ENCODE data around the gene RAI1.
"Not testable (repeated sequence)": the region's sequence is repeated elsewhere in the genome, so short reads cannot be mapped to it uniquely, and the experiment has no call there.

The RAI1 gene

DNA sequence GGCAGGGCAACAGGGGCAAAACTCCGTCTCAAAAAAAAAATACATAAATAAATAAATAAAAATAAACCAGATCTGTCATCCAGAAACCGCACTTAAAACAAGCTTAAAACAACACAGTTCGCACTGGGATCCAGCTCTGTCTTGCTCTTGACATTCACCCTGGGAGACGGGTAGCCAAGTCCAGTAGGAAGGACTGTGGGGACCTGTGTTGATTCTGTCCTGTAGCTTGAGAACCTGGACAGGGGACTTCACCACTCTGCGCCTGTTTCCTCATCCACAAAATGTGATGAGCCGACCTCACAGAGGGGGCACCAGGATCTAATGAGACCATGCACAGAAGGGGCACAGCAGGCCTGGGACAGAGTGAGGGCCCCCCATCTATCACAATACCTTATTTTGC lies 1.5 kb upstream of the RAI1 start:
- no peak for DNase-seq (ENCODE audit: low read depth in 2 of 2)

DNA sequence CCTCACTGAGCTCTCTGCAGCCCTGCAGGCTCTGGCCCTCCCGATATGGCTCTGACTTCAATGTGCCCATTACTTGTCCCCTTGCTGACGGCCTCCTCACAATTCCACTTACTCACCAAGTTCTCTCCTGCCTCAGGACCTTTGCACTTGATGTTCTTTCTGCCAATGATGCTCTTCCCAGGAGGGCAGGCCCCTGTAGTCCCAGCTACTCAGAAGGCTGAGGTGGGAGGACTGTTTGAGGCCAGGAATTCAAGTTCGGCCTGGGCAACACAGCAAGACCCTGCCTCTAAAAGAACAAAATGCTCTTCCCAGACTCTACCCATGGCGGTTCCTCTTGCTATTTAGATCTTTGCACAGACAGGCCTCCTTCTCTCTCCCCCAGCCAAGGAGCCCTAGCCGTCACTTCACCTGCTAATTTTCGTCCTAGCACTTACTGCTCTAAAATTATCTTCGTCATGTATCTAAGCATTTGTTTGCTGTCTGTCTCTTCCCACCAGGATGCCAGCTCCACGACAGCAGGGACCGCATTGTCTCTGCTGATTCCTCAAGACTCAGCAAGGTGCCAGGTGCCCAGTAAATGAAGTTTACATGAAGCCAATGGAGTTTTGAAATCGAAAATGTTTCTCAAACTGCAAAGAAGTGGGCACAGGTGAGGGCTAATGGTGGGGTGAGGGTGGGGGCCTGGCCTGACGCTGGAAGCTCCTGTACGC lies 626 bp upstream of the RAI1 start:
- no peak for DNase-seq (ENCODE audit: low read depth in 2 of 2)

DNA sequence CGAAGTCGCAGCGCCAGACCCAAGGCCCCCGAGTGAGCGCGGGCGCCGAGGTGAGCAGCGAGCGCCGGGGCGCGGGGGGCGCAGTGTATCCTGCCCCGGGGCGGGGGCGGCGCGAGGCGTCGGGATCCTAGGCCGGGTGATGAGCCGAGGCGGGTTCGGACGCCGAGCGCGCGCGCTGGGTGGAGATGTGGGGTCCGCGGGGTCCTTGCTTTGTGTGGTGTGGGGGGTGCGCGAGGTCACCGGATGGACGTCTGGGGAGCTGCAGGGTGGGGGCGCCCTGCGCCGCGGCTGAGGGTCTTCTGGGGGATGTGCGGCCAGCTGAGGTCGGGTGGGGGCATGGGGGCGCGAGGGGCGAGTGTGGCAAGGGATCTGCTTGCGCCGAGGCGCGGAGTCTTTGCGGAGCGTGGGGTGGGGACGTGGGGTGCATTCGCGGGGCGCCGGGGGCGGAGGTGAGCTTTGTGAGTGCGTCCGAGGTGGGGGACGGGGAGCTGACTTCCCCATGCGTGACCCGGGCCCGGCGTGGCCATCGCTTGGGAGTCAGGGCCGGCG lies 560 bp downstream of the RAI1 start:
- DNase-seq (ENCODE audit: low read depth in 2 of 2) = no peak

DNA sequence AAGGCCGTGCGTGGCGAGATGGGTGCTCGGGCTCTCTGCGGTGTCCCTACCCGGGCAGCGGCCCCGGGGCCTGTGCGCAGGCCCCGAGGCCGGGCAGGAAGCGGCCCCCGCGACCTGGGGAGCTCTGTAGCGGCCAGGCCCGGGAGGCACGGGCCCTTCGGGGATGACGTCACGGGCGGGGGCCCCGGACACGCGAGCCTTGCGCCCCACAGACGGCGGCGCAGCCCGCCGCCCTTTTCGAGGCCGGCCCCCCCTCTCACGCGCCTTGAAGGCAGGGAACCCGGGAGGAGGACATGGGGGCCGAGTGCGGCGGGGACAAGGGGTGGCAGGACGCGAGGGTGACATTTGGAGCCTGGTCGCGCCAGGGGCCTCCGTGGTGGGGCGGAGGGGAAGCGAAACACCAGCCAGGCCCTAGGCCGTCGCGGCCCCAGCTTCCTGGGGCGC lies 1.1 kb downstream of the RAI1 start:
- no peak for DNase-seq (ENCODE audit: low read depth in 2 of 2)

DNA sequence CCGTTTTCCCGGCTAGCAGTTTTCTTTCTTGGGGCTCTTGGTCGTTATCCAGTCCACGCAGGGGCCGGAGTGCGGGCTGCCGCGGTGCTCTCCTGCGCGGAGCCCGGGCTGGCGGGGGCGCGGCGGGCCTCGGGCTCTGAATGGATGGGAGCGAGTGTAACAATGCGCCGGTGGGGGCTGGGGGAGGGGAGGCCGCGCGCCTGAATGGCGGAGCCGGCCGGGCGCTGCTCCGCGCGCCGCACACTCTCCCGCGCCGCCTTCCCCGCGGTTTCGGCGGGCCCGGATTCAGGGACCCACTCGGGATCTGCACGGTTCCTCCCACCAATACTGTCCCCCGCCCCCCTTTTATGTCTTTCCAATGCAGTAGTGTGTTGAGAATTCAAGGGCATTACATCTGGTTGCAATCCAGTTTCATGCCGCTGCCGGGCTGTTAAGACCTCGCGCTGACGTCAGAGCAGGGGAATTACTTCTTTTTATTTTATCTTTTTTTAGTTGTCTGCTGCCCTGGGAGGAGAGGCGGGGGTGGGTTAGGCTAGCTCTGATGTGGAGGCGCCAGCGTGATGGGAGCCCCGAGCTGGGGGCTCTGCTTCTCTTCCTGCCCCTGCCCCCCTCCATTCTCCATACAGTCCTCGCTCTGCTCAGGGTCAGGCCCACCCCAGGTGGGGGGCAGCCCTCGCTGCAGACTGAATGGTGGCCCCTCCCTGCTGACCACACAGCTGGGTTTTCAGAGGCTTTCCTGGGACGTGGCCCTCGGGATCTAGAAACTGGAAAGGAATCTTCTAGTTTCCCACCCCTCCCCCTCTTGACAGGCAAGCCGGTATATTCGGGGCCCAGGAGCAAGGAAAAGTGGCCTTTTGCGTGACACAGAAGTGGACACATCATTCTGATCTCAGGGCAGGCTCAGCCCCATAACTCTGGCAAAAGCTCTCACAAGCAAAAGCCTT lies 1.8 kb downstream of the RAI1 start:
- peak; percentile 70 to 74 for DNase-seq (ENCODE audit: low read depth in 2 of 2)

DNA sequence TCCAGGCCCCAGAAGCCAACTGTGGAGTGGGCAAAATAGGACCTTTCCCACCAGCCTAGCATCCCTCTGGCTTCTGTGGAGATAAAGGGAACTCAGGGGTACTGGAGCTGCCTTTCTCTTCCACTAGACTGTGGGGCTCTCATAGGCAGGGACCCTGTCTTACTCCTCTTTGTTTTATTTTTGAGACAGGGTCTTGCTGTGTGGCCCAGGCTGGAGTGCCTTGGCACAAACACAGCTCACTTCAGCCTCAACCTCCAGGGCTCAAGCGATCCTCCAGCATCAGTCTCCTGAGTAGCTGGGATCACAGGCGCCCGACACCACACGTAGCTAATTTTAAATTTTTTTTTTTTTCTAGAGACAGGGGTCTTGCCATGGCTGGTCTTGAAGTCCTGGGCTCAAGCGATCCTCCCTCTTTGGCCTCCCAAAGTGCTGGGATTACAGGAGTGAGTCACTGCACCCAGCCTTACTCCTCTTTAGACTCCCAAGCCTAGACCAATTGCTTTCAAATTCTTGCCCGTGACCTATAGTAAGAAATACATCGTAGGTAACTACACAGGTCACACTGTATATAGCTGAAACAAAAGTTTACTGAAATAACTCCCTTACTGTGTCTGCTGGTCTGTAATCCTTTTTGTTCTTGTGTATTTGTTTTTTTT lies 2.6 kb downstream of the RAI1 start:
- no peak for DNase-seq (ENCODE audit: low read depth in 2 of 2)

DNA sequence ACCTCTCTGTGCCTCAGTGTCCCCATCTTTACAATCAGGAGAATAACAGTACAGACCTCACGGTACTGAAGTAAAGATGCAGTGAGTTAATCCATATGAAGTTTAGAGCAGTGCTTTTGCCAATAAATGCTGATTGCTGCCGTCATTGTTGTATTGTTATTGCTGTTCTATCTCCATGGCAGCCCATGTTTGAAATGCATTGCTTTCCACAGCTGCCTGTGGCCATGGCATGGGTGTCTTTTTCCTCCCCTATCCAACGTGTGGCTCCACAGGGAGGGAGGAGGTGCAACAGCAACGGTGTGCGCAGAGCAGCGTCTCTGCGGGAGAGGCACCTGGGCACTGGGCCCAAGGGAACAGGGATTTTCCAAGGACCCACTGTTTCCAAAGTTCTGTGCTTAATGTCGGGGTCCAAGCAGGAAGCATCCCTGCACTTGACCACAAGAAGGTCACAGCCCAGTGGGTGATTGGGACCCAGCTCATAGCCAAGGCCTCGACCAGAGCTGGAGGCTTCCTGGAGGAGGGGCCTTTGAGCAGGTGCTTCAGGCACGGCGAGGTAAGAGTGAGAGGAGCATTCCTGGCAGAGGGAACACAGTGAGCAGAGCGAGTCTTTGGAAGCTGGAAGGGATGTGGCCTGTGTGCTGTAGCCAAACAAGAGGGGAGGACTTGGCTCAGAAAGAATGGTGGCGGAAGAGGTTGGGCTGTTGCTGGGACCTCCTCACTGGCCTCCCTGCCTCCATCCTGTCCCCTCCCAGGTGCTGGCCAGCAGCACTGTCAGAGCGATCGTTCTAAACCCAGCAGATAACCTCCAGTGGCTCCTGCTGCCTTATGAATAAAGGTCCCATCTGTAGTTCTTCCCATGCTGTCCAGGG lies 3.9 kb downstream of the RAI1 start:
- DNase-seq (ENCODE audit: low read depth in 2 of 2) = no peak

DNA sequence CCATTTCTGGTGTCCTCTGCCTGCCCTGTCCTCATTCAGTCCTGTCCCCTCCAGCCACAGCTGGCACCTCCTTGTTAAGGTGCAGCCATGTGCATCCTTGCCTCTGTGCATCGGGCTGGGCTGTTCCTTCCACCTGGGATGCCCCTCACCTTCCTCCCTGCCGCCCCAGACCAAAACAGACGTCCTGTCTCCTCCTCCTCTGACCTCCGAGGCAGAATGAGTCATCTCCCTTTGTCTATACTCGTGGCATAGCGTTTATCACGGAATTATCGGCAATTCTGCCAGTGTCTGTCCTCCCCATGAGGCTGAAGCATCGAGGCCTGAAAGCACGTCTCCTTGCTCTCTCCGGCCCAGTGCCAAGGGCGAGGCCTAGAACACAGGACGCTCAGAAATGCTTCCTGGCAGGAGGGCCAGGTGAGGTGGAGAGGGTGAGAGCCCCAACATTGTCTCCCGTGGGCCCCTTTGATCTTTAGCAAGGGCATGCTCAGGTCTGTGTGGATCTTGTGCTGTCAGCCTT lies 4.6 kb downstream of the RAI1 start:
- no peak for DNase-seq (ENCODE audit: low read depth in 2 of 2)

DNA sequence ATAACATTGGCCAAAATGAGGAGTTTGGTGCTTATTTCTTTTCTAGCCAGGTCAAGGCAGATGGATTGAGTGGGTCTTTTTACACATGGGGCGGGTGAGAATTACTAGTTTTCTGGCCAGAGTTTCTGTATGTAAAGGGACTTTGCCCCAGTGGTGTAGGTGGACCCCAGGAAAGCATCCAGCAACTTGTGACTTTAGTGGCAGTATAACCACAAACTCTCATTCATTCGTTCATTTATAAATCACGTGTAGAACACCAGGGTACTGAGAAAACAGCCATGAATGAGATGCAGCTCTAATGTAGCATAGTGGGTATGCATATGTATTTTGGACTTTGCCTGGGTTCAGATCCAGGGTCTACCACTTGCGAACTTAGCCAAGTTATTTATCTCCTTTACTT lies 8.1 kb downstream of the RAI1 start:
- DNase-seq (ENCODE audit: low read depth in 2 of 2) = no peak

DNA sequence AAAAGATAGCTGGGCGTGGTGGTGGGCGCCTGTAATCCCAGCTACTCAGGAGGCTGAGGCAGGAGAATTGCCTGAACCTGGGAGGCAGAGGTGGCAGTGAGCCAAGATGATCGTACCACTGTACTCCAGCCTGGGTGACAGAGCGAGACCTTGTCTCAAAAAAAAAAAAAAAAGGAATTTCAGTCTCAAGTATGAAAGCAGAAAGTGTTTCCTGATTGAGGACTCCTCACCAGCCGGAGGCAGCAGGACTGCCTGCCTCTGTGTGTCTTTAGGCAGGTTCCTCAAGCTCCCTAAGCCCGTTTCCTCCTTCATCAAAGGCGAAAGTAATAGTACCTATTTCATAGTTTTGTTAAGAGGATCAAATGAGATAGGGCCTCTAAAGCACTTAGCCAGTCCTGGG lies 9.0 kb downstream of the RAI1 start:
- not testable (repeated sequence) for DNase-seq (ENCODE audit: low read depth in 2 of 2)

DNA sequence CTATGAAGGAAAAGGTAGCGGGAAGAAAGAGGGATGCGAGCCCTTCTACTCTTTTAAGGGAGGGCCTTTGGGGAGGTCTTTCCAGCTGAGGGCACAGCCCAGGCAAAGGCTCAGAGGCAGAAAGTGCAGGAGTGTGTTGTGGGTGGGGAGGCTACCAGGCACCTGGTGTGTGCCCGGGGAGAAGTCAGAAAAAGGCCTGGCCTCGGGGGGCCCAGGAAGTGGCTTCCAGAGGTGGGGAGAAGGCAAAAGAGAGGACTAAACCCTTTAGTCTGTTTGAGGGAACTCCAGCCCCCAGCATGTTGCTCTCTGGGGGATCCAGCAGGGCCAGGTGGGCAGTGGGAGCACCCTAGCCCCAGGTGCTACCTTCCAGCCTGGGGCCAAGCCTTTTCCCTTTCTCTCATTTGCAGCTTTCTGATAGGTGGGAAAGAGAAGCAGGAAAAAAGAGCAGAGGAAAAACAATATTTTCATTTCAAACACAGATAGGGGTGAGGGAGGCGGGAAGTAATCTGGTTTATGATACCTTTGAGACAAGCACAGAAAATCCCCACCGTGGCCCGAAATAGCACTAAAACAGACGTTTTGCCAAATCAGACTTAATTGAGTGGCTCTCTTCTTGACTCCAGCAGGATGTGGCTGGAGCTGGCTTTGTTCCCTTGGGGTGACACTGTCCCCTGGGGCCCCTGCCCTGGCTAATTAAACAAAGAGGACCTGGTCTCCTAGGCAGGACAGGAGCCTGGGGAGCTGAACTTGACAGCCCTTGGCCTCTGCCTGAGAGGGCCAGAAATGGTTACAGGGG lies 10.4 kb downstream of the RAI1 start:
- no peak for DNase-seq (ENCODE audit: low read depth in 2 of 2)

DNA sequence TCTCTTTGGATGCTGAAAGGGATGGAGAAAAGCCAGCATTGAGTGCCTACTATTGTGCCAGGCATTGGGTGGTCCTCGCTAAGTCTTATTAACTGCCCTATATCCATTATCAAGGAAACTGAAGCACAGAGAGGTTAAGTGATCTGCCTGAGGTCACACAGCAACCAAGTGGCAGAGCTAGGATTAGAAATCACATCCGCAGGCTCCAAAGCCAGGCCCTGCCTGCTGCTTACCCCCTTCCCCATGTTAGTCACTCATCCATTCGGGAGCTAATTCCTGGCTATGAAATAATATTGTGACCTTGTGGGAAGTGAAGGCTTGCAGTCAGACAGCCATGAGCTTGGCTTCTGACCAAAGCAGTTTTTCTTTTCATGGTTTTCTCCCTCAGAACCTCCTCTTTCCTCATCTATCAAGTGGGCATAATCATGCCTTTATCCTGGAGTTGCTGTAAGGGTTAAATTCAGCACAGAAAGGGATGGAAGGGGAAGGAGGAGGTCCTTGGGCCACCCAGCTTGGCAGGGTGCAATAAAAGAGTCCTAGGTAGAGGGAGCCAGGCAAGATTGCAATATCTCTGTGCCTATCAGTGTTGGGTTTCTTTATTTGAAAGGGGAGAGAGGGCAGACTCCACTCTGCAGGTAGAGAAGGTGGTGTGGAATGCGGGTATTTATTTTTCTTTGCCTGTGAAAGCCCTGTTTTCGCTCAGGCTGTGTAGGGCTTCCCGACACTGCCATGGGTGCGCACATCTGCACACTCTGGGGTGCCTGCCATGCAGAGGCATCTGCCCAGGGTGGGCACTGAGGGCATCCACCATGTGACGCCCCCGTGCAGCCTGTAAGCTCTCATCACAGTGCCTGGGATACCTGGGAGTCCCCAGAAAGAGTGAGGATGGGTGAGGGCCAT lies 11.3 kb downstream of the RAI1 start:
- DNase-seq (ENCODE audit: low read depth in 2 of 2) = no peak

DNA sequence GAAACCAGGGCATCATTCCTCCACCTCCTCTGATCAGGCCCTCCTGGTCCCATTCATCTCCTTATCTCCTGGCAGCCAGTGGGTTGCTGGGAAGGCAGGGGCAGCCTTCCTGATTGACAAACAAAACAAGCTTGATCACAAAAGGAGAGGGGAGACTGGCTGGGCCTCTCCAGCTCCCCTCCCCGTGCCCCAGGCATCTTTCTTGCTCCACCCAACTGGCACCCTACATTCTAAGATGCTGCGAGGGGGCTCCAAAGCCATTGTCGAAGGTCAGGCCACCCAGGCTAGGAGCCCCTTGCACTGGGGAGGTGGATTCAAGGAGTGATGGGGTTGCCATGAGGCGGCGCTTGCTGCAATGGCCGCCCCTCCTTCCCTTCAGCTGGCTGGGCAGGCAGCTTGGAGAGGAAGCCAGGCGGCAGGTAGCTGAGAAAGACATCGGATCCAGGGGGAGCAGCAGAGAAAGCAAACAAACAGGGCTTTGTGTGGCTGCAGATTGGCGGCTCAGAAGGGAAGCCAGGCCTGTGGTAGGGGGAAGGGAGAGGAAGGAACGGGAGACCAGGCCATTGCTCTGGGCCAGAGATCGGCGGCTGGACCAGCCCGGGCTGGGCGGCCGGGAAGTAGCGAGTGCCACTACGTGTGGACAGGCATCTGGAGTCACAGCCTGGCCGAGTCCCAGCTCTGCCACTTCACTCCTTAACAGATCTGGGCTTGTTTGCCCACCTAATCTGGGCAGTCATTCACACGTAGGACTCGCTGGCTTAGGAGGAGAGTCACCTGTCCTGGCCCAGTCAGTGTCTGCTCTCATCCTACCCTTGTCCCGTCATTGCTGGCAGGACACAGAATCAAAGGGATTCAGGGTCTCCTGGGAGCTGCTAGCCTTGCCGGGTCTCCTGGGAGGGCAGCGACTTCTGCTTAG lies 12.3 kb downstream of the RAI1 start:
- no peak for DNase-seq (ENCODE audit: low read depth in 2 of 2)

DNA sequence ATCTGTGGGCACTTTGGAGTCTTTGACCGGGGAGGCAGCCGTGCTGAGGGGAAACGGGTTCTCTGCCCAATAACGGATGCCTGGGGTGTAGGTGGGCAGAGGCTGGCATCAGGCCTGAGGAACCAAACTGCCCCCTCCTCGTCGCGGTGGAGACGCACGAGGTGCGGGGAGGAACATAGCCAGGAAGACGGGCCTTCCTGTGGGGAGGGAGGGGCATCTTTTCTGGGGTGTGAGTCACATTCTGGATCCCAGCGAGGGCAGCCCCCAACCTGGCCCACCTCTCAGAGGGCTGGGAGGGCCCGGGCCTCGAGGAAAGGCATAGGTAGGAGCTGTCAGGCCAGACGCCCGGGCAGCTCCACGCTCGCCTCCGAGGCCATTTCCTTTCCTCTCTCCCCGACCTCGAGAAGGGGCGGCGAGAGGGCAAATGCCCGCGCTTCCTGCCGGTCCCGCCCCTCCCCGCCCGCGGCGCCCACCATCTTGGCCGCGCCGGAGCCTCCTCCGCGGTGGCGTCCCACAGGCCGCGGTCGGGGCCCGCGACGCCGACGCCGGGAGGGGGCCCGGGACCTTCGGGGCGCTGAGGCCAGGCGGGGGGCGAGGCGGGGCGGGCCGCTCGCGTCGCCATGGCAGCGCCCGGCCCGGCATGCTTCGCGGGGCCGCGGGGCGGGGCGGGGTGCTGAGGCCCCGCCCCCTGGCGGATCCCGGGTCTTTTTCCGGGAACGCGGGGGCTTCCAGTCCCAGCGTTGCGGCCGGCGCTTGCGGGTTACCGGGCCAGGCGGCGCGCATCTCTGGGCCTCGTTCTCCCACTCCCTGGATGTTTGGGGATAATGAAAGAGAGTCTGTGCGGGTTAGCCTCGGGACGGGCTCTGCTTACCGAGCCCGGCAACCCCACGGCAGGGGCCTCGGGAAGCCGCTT lies 13.2 kb downstream of the RAI1 start:
- DNase-seq (ENCODE audit: low read depth in 2 of 2) = no peak

DNA sequence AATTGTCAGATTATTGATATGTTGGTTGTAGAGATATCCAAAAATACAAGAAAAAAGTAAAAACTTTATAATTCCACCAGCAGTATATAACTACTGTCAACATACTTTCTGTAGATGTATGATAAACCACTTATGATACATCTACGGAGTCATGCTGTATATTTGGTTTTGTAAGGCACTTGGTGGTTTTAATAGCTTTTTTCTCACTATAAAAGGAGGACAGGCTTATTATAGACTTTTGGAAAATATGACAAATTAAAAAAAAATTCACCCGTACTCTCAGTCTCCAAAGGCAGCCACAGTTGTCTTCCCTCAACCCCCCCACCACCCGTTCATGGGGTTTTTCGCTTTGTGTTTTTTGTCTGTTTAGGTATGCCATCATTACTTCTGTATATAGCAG lies 14.8 kb downstream of the RAI1 start:
- no peak for DNase-seq (ENCODE audit: low read depth in 2 of 2)

DNA sequence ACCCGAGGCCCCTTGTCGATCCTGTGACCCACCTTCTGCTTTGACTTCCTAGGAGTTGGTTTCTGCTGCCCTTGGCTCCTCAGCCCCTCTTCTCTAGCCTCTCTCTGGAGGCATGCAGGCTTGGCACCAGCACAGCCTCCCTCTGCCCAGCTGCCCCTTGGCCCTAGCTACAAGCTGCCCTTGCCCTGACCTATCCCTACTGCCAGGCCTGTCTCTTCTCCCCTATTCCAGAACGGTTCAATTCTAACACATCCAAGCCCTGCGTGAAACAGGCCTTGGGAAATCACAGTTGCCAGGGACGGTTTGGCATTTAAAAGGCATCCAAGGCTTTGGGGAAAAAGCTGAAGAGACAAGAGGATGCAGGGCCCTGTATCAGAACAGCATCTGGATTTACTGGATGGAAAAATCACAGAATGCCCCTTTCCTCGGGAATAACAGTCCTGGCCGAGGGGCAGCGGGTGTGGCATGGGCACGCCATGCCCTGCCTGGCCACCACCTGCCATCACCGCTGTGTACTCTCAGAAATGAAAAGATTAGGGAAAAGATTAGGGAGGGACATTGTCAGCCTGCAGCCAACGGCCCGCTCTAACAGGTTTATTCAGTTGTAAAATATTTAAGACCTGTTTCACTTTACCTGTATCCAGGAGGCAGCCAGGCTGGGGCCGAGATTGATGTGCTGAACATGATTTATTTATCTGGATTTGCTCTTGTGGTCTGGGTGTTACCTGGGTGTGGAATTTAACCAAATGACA lies 15.8 kb downstream of the RAI1 start:
- DNase-seq (ENCODE audit: low read depth in 2 of 2) = no peak
